Left ventricle myocardium inferior (tissue), 1 donor: ENCODE results near the gene AMPD2. TPM values are rescaled to one million over a fixed set of nuclear protein-coding genes. Genes with fewer than 3 reads are reported as not detected.

Experiments
- DNase-seq: peaks from one replicate; pipeline ENCODE4 v3.0.0-alpha.2; 2020
- H3K27ac ChIP-seq: fragments of 200-600 bp; replicated peaks from 2 replicates; pipeline ENCODE4 v1.8.0; 2021
- H3K27me3 ChIP-seq: fragments of 200-600 bp; 2 replicates; pipeline ENCODE4 v1.8.0; 2021; ENCODE audit warnings: low read depth
- H3K36me3 ChIP-seq: fragments of 200-600 bp; 2 replicates; pipeline ENCODE4 v1.8.0; 2021
- H3K4me1 ChIP-seq: fragments of 200-600 bp; 2 replicates; pipeline ENCODE4 v1.8.0; 2021
- H3K4me3 ChIP-seq: fragments of 200-600 bp; 2 replicates; pipeline ENCODE4 v1.8.0; 2021; ENCODE audit warnings: mild to moderate bottlenecking, moderate library complexity
- H3K9me3 ChIP-seq: fragments of 200-600 bp; replicated peaks from 2 replicates; pipeline ENCODE4 v1.8.0; 2021
- CTCF ChIP-seq: fragments of 200-600 bp; IDR thresholded peaks from 2 replicates; pipeline ENCODE4 v1.8.0; 2021; ENCODE audit warnings: antibody characterized with exemption, mild to moderate bottlenecking, borderline replicate concordance
- intact Hi-C: fragments of 100-400 bp; cut with micrococcal nuclease; formaldehyde crosslinking; loops from one replicate; pipeline ENCODE4 v1.11.0; 2022
- long read RNA-seq: library from polyadenylated mRNA; unstranded; transcript quantifications from one replicate; pipeline ENCODE4 v2.0.0, GENCODE V29; 2021
- total RNA-seq: library from RNA; stranded (reverse); fragmentation: NEBNext Ultra II Directional; extraction: Animal tissue kit (Norgen Biotek cat#: 25700); gene quantifications from one replicate; pipeline ENCODE4 v1.2.1, GENCODE V29; 2021
- donor health status: DM: no; HTN: yes; CAD: no; lungs with severe emphysema.

The AMPD2 gene
- 12.9 TPM for total RNA-seq
- long read RNA-seq, partial matches to known transcripts = 4 of 18 reads
- long read RNA-seq, other reads (novel, unspliced or antisense) = 9 of 18 reads

GRCh38 chr1:109619576-109620400 lies at the start of gene AMPD2, which contains the start of gene GNAT2:
Gene AMPD2 (plus strand): TSS chr1:109619837. CDS start chr1:109621176, 1,339 bp downstream.
Gene GNAT2 (minus strand): TSS chr1:109619616. CDS start chr1:109612870, 6,746 bp downstream.
- no peaks in the 10 kb centered on the region for H3K9me3 ChIP-seq
- H3K36me3 ChIP-seq = no peaks in the 10 kb centered on the region
- H3K27me3 ChIP-seq = no peaks in the 10 kb centered on the region
- peaks cover 59% of the 10 kb centered on the region for H3K4me1 ChIP-seq
- peak; percentile 84 for DNase-seq
- intact Hi-C loops = no loop called here
- TF ChIP-seq CTCF = no peak
- peak within 1 kb of the TSS; percentile 85 for H3K4me3 ChIP-seq
- H3K27ac ChIP-seq = peak within 1 kb of the TSS; percentile 87

- Histone ChIP-seq H3K9me3 (no peaks in the 10 kb centered on the region), H3K27me3 (no peaks in the 10 kb centered on the region), H3K4me1 (peaks cover 88% of the 10 kb centered on the region), H3K36me3 (no peaks in the 10 kb centered on the region), H3K27ac (peak overlapping the region; percentile 64), H3K4me3 (no peak overlapping the region)
- no peak for DNase-seq
- no peak for TF ChIP-seq CTCF
- intact Hi-C loops = no loop called here
Observed at GRCh38 chr1:109570414-109570813, 49.2 kb upstream of the AMPD2 start.

GRCh38 chr1:109573785-109574184 lies 45.9 kb upstream of the AMPD2 start:
- H3K4me3 ChIP-seq = no peak overlapping the region
- intact Hi-C loops = no loop called here
- H3K4me1 ChIP-seq = peaks cover 63% of the 10 kb centered on the region
- no peak for TF ChIP-seq CTCF
- peaks cover 19% of the 10 kb centered on the region for H3K36me3 ChIP-seq
- H3K27ac ChIP-seq = peak overlapping the region; percentile 16
- no peaks in the 10 kb centered on the region for H3K9me3 ChIP-seq
- no peaks in the 10 kb centered on the region for H3K27me3 ChIP-seq
- DNase-seq = no peak

GRCh38 chr1:109578947-109579443 lies 40.6 kb upstream of the AMPD2 start:
- no peak overlapping the region for H3K27ac ChIP-seq
- no peak for TF ChIP-seq CTCF
- no peak for DNase-seq
- H3K36me3 ChIP-seq = peaks cover 59% of the 10 kb centered on the region
- H3K9me3 ChIP-seq = no peaks in the 10 kb centered on the region
- H3K27me3 ChIP-seq = no peaks in the 10 kb centered on the region
- intact Hi-C loops = no loop called here
- no peak overlapping the region for H3K4me3 ChIP-seq
- H3K4me1 ChIP-seq = peaks cover 22% of the 10 kb centered on the region

GRCh38 chr1:109579491-109579890 lies 40.1 kb upstream of the AMPD2 start:
- Histone ChIP-seq H3K27me3 (no peaks in the 10 kb centered on the region), H3K4me1 (peaks cover 18% of the 10 kb centered on the region), H3K36me3 (peaks cover 64% of the 10 kb centered on the region), H3K9me3 (no peaks in the 10 kb centered on the region), H3K27ac (no peak overlapping the region), H3K4me3 (no peak overlapping the region)
- DNase-seq = no peak
- no peak for TF ChIP-seq CTCF
- intact Hi-C loops = no loop called here
